Thyroid gland (tissue), 4 donors: ENCODE measurements around the gene RASGRP1. TPM values are rescaled to one million over a fixed set of nuclear protein-coding genes. Genes with fewer than 3 reads are reported as not detected.

ENCODE experiments used
- DNase-seq, 2 donors: peaks; one replicate each; pipeline ENCODE4 v3.0.0-alpha.2; 2019
- H3K27ac ChIP-seq, 3 donors: fragments of 200-600 bp; sonication (generic); 1 replicate in 2 of 3; 2 replicates in 1 of 3; pipeline ENCODE4 v1.5.1; 2016 to 2019; ENCODE audit warnings: mild to moderate bottlenecking in 1 of 3, moderate library complexity in 1 of 3
- H3K27me3 ChIP-seq: fragments of 200-600 bp; sonication (generic); one replicate; pipeline ENCODE4 v1.5.1; 2019
- H3K36me3 ChIP-seq, 2 donors: fragments of 200-600 bp; sonication (generic); one replicate each; pipeline ENCODE4 v1.5.1; 2016 to 2019
- H3K4me1 ChIP-seq, 2 donors: fragments of 200-600 bp; sonication (generic); one replicate each; pipeline ENCODE4 v1.5.1; 2017 to 2019
- H3K4me3 ChIP-seq, 3 donors: fragments of 200-600 bp; sonication (generic); replicated peaks in 1 of 3; 1 replicate in 2 of 3; 2 replicates in 1 of 3; pipeline ENCODE4 v1.5.1; 2016; ENCODE audit warnings: mild to moderate bottlenecking in 1 of 3
- H3K9me3 ChIP-seq: fragments of 200-600 bp; sonication (generic); one replicate; pipeline ENCODE4 v1.5.1; 2017
- CTCF ChIP-seq, 6 experiments: fragments of 200-600 bp in 3 of 6; fragments of 450-650 bp in 3 of 6; sonication (generic) in 3 of 6; IDR thresholded peaks; one replicate each; pipeline ENCODE4 v1.5.1; 2016 to 2019; ENCODE audit warnings: antibody characterized with exemption in 6 of 6, mild to moderate bottlenecking in 2 of 6, inconsistent platforms in 1 of 6, moderate library complexity in 1 of 6
- POLR2A ChIP-seq, 2 donors: fragments of 450-650 bp; IDR thresholded peaks; one replicate each; pipeline ENCODE4 v1.6.1; 2017; ENCODE audit warnings: antibody characterized with exemption in 2 of 2, mild to moderate bottlenecking in 2 of 2, moderate library complexity in 1 of 2
- WGBS, 2 donors: methylation state at CpG; one replicate each; pipeline ENCODE4 v1.1.5; 2017; 5-methylcytosine and 5-hydroxymethylcytosine counted together
- intact Hi-C: fragments of 100-400 bp; cut with DNase I; formaldehyde crosslinking; loops from one replicate; pipeline ENCODE4 v1.15.1; 2023
- total RNA-seq, 4 donors: library from RNA; depleted of rRNA; stranded (reverse); fragments of >200 nt; gene quantifications; one replicate each; pipeline ENCODE4 v1.2.3, GENCODE V29; 2016

The RASGRP1 gene
- total RNA-seq, 4 donors from 2014 or later = 0.24 to 1.9 (median 0.89) TPM

- Histone ChIP-seq H3K27me3 (no peaks in the 10 kb centered on the region), H3K36me3 (no peaks in the 10 kb centered on the region), H3K4me1 (no peaks in the 10 kb centered on the region), H3K9me3 (no peaks in the 10 kb centered on the region), H3K4me3 (no peak overlapping the region), H3K27ac (no peak overlapping the region)
- no peak for DNase-seq
- TF ChIP-seq POLR2A (IDR thresholded peaks at IDR 0.05) = no peak
- 87 to 90% methylated on average over 10 of the region's 10 CpGs for WGBS, 2 donors
- intact Hi-C loops = no loop called here
Observed at GRCh38 chr15:38547255-38547997, 17.2 kb downstream of the RASGRP1 start.

GRCh38 chr15:38545179-38545578 is 19.4 kb downstream of the RASGRP1 start:
- no peaks in the 10 kb centered on the region for H3K36me3 ChIP-seq
- no peak overlapping the region for H3K27ac ChIP-seq
- no peaks in the 10 kb centered on the region for H3K9me3 ChIP-seq
- H3K27me3 ChIP-seq = no peaks in the 10 kb centered on the region
- intact Hi-C loops = no loop called here
- H3K4me3 ChIP-seq = no peak overlapping the region
- no peaks in the 10 kb centered on the region for H3K4me1 ChIP-seq
- 78 to 84% methylated on average over 2 of the region's 2 CpGs for WGBS, 2 donors
- no peak for TF ChIP-seq POLR2A (IDR thresholded peaks at IDR 0.05)
- no peak for TF ChIP-seq CTCF (IDR thresholded peaks at IDR 0.05)
- DNase-seq = no peak

- TF ChIP-seq POLR2A (IDR thresholded peaks at IDR 0.05) (no peak), CTCF (IDR thresholded peaks at IDR 0.05) (no peak)
- Histone ChIP-seq H3K27ac (no peak overlapping the region), H3K4me1 (peaks cover 4 to 5% of the 10 kb centered on the region in 2 donors), H3K36me3 (no peaks in the 10 kb centered on the region), H3K9me3 (no peaks in the 10 kb centered on the region), H3K27me3 (no peaks in the 10 kb centered on the region), H3K4me3 (no peak overlapping the region)
- intact Hi-C loops = no loop called here
- WGBS, 2 donors = 78 to 84% methylated on average over 7 of the region's 7 CpGs
- DNase-seq = no peak
Observed at GRCh38 chr15:38541026-38541425, 23.6 kb downstream of the RASGRP1 start.

- intact Hi-C loops = no loop called here
- no peaks in the 10 kb centered on the region for H3K36me3 ChIP-seq
- no peaks in the 10 kb centered on the region for H3K9me3 ChIP-seq
- H3K27me3 ChIP-seq = no peaks in the 10 kb centered on the region
- WGBS, 2 donors = 95 to 96% methylated on average over 1 of the region's 1 CpG
- no peak for TF ChIP-seq POLR2A (IDR thresholded peaks at IDR 0.05)
- no peak for TF ChIP-seq CTCF (IDR thresholded peaks at IDR 0.05)
- no peak for DNase-seq
- H3K27ac ChIP-seq = no peak overlapping the region
- H3K4me3 ChIP-seq = no peak overlapping the region
- H3K4me1 ChIP-seq = peaks cover 9% of the 10 kb centered on the region in 2 donors
Observed at GRCh38 chr15:38540510-38540909, 24.1 kb downstream of the RASGRP1 start.

GRCh38 chr15:38539008-38539343 is 25.6 kb downstream of the RASGRP1 start:
- H3K36me3 ChIP-seq = no peaks in the 10 kb centered on the region
- H3K27ac ChIP-seq = no peak overlapping the region
- TF ChIP-seq POLR2A (IDR thresholded peaks at IDR 0.05) (no peak), CTCF (IDR thresholded peaks at IDR 0.05) (no peak)
- no peaks in the 10 kb centered on the region for H3K9me3 ChIP-seq
- no peaks in the 10 kb centered on the region for H3K27me3 ChIP-seq
- H3K4me1 ChIP-seq = peaks cover 12 to 15% of the 10 kb centered on the region in 2 donors
- no peak overlapping the region for H3K4me3 ChIP-seq
- intact Hi-C loops = no loop called here
- no peak for DNase-seq
